Fibroblast of mammary gland (primary cell): ENCODE results near the gene EXTL1.
A peak's percentile ranks its signal among the peaks of the same experiment; 100 is the strongest.

Source experiments
- DNase-seq: peaks from one replicate; pipeline ENCODE4 v3.0.0-alpha.2; 2010; ENCODE audit warnings: low read depth
- H3K4me3 ChIP-seq: 2 replicates; pipeline ENCODE4 v1.5.1; 2011; ENCODE audit warnings: low read depth, mild to moderate bottlenecking, low read length, moderate library complexity; ENCODE audit not compliant: control insufficient read depth
- TF ChIP-seq, protein P1 (sequence below): conservative IDR thresholded peaks from 2 replicates; pipeline ENCODE4 v1.5.1; 2011; ENCODE audit warnings: low read depth, low read length, inconsistent platforms; ENCODE audit not compliant: control insufficient read depth, insufficient read depth

The EXTL1 gene

DNA sequence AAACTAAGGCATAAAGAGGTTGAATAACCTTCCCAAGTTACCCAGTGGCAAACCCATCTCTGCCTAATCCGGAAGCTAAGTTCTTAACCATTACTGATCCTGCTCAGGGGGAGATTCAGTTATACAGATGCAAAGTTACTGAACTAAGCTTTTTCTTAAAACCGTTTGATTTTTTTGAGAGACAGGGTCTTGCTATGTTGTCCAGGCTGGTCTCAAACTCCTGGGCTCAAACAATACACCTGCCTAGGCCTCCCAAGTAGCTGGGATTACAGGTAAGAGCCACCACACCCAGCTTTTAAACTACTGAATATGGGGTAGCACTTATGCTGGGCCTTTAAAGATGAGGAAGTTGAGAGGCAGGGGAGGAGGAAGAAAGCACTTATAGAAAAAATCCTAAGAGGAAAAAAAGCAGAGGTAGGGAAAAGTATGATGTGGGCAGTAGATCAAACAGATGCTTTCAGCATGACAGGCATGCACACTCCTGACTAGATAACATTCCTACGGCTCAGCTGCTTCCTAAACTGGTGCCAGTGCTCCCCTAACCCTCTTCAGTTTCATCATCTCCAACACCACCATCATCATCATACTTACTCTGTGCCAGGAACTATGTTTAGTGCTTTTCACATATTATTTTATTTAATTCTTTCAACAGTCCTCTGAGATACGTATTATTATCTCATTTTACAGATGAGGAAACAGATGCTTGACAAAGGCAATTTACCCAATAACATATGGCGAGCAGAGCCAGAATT is 29.5 kb upstream of the EXTL1 start:
- DNase-seq: peak; percentile 17
- H3K4me3 ChIP-seq: no peak overlapping the region
- TF ChIP-seq, protein P1, sequence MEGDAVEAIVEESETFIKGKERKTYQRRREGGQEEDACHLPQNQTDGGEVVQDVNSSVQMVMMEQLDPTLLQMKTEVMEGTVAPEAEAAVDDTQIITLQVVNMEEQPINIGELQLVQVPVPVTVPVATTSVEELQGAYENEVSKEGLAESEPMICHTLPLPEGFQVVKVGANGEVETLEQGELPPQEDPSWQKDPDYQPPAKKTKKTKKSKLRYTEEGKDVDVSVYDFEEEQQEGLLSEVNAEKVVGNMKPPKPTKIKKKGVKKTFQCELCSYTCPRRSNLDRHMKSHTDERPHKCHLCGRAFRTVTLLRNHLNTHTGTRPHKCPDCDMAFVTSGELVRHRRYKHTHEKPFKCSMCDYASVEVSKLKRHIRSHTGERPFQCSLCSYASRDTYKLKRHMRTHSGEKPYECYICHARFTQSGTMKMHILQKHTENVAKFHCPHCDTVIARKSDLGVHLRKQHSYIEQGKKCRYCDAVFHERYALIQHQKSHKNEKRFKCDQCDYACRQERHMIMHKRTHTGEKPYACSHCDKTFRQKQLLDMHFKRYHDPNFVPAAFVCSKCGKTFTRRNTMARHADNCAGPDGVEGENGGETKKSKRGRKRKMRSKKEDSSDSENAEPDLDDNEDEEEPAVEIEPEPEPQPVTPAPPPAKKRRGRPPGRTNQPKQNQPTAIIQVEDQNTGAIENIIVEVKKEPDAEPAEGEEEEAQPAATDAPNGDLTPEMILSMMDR: no peak

DNA sequence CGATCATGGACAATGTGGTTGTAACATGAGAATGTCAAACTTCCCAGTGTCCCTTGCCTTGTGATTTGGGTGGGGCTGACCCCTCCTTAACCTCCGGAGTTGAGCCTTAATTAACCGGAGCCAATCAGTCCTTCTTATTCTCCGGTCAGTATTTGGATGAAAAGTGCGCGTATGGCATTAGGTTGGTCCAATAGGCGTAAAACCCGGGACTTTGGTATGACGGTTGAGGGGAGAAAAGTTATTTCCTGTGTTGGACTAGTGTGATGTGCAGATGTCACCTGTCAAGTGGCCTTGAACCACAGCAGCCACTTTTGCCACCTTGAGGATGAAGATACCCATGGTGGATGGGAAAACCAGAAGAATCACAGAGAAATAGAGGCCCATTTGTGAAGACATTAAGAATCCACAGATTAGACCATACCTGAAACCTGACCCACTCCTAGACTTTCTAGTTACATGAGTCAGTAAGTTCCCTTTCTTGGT is 28.8 kb upstream of the EXTL1 start:
- no peak for DNase-seq
- TF ChIP-seq, protein P1: no peak
- no peak overlapping the region for H3K4me3 ChIP-seq

DNA sequence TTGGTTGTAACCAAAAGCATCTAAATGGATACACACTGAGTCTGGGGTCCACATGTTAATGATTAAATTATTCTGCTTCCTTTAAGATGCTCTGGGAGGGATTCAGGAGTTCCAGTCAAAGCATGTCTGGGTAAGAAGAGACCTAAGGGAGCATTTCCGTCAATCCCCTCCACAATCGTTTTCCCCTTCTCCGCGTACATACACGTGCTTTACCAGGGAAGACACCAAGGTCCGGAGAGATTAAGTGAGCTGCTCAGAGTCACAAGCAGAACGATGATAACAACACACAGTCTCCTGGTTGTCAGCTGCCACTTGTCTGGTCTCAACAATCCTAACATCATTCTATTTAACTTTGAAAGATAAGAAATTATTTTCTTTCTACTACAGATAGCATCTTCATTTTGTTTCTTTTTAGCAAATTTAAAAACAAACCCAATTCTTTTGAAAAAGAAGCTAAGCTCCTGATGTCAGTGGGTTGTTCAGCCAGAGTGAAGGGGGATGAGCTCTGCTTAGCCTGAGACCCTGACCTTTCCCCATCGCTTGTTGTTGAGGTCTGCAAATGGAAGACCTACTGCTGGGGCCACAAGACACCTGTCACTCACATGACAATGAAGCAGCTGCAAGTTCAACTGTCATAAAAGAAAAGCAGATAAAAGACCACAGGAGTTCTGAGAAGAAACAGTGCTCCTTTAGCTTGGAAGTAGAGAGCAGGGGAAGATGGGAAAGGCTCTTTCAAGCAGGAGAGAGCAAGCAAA is 28.2 kb upstream of the EXTL1 start:
- DNase-seq: no peak
- TF ChIP-seq, protein P1: no peak

DNA sequence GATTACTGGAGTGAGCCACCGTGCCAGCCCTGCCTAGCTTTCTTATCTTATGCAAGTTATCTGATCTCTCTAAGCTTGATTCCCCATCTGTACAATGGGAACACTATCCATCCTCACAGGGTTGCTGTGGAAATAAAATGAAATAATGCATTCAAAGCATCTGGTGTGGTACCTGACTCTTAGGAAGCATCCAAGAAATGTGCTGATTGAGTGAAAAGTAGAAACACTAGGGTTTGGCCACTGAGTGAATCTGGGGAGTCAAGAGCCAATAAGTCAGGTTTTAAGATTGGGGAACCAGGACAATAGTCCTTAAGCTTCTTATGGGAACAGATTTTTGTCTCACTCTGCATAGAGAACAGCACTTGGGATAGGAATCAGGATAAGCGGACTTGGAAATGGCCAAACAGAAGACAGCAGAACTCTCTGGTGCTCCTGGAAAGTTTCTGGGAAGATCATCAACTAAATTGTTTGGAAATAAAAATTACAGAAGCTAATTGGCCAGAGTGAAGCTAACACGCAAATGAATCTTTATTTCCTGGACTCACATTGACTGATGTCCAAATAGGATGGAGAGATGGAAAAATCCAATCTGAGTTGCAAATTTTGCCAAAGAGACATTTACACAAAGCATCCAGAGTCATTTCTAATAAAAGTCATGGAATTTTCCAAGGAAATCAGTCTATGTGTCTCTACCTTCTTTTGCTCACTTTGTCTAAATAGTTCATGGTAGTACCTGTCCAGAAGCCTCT is 27.0 kb upstream of the EXTL1 start:
- TF ChIP-seq, protein P1: no peak
- no peak overlapping the region for H3K4me3 ChIP-seq
- no peak for DNase-seq

More for the DNA sequence above, 28.2 kb upstream of the EXTL1 start:
- no peak overlapping the region for H3K4me3 ChIP-seq

DNA sequence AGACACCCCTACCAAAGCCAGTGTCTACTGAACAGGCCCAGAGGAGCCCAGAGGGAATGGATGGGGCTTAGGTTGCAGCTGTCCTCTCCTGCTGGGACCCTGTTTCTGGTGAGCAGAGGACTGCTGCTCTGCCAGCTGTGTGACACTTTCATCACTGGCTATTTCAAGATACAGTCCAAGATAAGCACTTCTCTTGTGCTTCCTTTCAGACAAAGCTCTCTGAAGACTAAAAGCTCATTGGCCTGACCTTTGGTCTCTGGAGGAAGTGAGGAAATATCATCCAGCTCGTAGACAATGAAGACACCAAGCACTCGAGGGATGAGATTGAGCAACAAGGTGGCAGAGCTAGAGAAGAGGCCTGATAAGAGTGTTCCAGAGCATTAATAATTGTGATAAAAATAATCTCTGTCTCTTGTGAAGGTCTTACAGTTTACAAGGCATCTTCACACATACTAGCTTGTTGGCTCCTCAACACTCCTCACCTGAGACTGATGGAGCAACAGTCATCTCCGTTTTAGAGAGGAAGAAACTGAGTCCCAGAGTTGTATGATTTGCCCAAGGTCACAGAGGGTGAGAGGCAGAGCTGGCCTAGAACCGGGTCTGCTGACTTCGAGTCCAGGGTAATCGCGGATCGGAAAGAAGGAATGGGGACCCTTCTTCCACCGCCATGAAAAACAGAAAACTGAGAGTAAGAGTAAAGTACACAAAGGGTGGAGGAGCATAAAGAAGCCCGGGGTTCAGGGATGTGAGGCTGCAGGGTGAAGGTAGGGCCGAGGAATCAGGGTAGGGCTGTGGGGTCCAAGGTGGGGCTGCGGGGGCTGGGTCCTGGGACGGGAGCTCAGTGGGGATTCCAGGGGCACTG is 24.4 kb upstream of the EXTL1 start:
- peak overlapping the region; percentile 80 for H3K4me3 ChIP-seq
- TF ChIP-seq, protein P1: no peak
- peak; percentile 76 for DNase-seq
